HEK293 (cell line): ENCODE data around the gene CHN2.

ENCODE experiments used
- CTCF ChIA-PET: fragments of 350-600 bp; formaldehyde crosslinking; extraction: SDS; loops from one replicate; lab custom pipeline; 2021; ENCODE audit warnings: antibody characterized with exemption; lab: Yijun Ruan, JAX
- POLR2A ChIA-PET: fragments of 300-600 bp; formaldehyde crosslinking; extraction: SDS; loops from one replicate; lab custom pipeline; 2020; ENCODE audit warnings: antibody characterized with exemption, inconsistent platforms; lab: Yijun Ruan, JAX
- H3K27ac ChIP-seq: fragments of 200-500 bp; sonication (Bioruptor generic); 2 replicates; pipeline ENCODE4 v1.5.1; 2014; ENCODE audit warnings: low read depth, low read length, control low read depth, inconsistent platforms; ENCODE audit errors: extremely low read depth
- H3K36me3 ChIP-seq, 2 experiments: fragments of 200-500 bp in 1 of 2; sonication (Bioruptor generic) in 1 of 2; 1 replicate in 1 of 2; 2 replicates in 1 of 2; pipeline ENCODE4 v1.5.1; 2014 to 2017; ENCODE audit warnings: inconsistent platforms in 2 of 2, low read length in 2 of 2; ENCODE audit not compliant: control insufficient read depth in 2 of 2, insufficient read depth in 1 of 2
- H3K4me1 ChIP-seq: fragments of 200-500 bp; sonication (Bioruptor generic); 2 replicates; pipeline ENCODE4 v1.5.1; 2014; ENCODE audit warnings: mild to moderate bottlenecking, low read length, inconsistent platforms; ENCODE audit not compliant: control insufficient read depth, insufficient read depth
- H3K4me3 ChIP-seq: 2 replicates; pipeline ENCODE4 v1.5.1; 2011; ENCODE audit warnings: low read depth, mild to moderate bottlenecking, control low read depth, low read length, moderate library complexity
- H3K9me3 ChIP-seq: fragments of 200-500 bp; sonication (Bioruptor generic); 2 replicates; pipeline ENCODE4 v1.5.1; 2014; ENCODE audit warnings: low read depth, low read length, inconsistent platforms; ENCODE audit not compliant: control insufficient read depth, insufficient read depth
- BCL11B ChIP-seq: fragments of 450-650 bp; formaldehyde crosslinking; IDR thresholded peaks from 2 replicates; pipeline ENCODE4 v1.5.1; 2016; ENCODE audit warnings: low read depth, missing biosample characterization, missing genetic modification characterization
- CTCF ChIP-seq: fragments of 450-650 bp; formaldehyde crosslinking; IDR thresholded peaks from 2 replicates; pipeline ENCODE4 v1.5.1; 2016; ENCODE audit warnings: missing biosample characterization, missing genetic modification characterization
- HIC1 ChIP-seq: fragments of 450-650 bp; formaldehyde crosslinking; IDR thresholded peaks from 2 replicates; pipeline ENCODE4 v1.5.1; 2016; ENCODE audit warnings: missing biosample characterization, missing genetic modification characterization
- RBAK ChIP-seq: fragments of 450-650 bp; formaldehyde crosslinking; IDR thresholded peaks from 2 replicates; pipeline ENCODE4 v1.5.1; 2016; ENCODE audit warnings: missing biosample characterization, missing genetic modification characterization
- SP2 ChIP-seq: fragments of 450-650 bp; formaldehyde crosslinking; IDR thresholded peaks from 2 replicates; pipeline ENCODE4 v1.5.1; 2016; ENCODE audit warnings: missing biosample characterization, missing genetic modification characterization
- ZBTB17 ChIP-seq: fragments of 450-650 bp; formaldehyde crosslinking; IDR thresholded peaks from 2 replicates; pipeline ENCODE4 v1.5.1; 2016; ENCODE audit warnings: missing biosample characterization, missing genetic modification characterization
- ZBTB44 ChIP-seq: fragments of 450-650 bp; IDR thresholded peaks from 2 replicates; pipeline ENCODE4 v1.5.1; 2018; ENCODE audit warnings: missing biosample characterization, mild to moderate bottlenecking, missing genetic modification characterization
- ZBTB7A ChIP-seq: fragments of 450-650 bp; formaldehyde crosslinking; IDR thresholded peaks from 2 replicates; pipeline ENCODE4 v1.5.1; 2016; ENCODE audit warnings: low read depth, missing biosample characterization, missing genetic modification characterization
- ZFHX2 ChIP-seq: fragments of 450-650 bp; formaldehyde crosslinking; conservative IDR thresholded peaks from 2 replicates; pipeline ENCODE4 v1.5.1; 2016; ENCODE audit warnings: missing biosample characterization, missing genetic modification characterization
- ZNF138 ChIP-seq: fragments of 450-650 bp; formaldehyde crosslinking; IDR thresholded peaks from 2 replicates; pipeline ENCODE4 v1.5.1; 2016; ENCODE audit warnings: missing biosample characterization, missing genetic modification characterization, borderline replicate concordance
- ZNF146 ChIP-seq: fragments of 450-650 bp; formaldehyde crosslinking; IDR thresholded peaks from 2 replicates; pipeline ENCODE4 v1.5.1; 2016; ENCODE audit warnings: missing biosample characterization, missing genetic modification characterization
- ZNF169 ChIP-seq: fragments of 450-650 bp; formaldehyde crosslinking; IDR thresholded peaks from 2 replicates; pipeline ENCODE4 v1.5.1; 2016; ENCODE audit warnings: missing biosample characterization, missing genetic modification characterization
- ZNF175 ChIP-seq: fragments of 450-650 bp; formaldehyde crosslinking; IDR thresholded peaks from 2 replicates; pipeline ENCODE4 v1.5.1; 2016; ENCODE audit warnings: missing biosample characterization, missing genetic modification characterization
- ZNF362 ChIP-seq: fragments of 450-650 bp; formaldehyde crosslinking; IDR thresholded peaks from 2 replicates; pipeline ENCODE4 v1.5.1; 2016; ENCODE audit warnings: missing biosample characterization, missing genetic modification characterization
- ZNF426 ChIP-seq: fragments of 450-650 bp; formaldehyde crosslinking; IDR thresholded peaks from 2 replicates; pipeline ENCODE4 v1.5.1; 2017; ENCODE audit warnings: missing biosample characterization, missing genetic modification characterization, mild to moderate bottlenecking, inconsistent platforms, moderate library complexity
- ZNF433 ChIP-seq: fragments of 450-650 bp; formaldehyde crosslinking; IDR thresholded peaks from 2 replicates; pipeline ENCODE4 v1.5.1; 2016; ENCODE audit warnings: missing biosample characterization, missing genetic modification characterization, low read depth
- ZNF510 ChIP-seq: fragments of 450-650 bp; formaldehyde crosslinking; IDR thresholded peaks from 2 replicates; pipeline ENCODE4 v1.5.1; 2018; ENCODE audit warnings: mild to moderate bottlenecking, missing genetic modification characterization, missing biosample characterization; ENCODE audit not compliant: insufficient replicate concordance
- ZNF521 ChIP-seq: fragments of 450-650 bp; formaldehyde crosslinking; IDR thresholded peaks from 2 replicates; pipeline ENCODE4 v1.5.1; 2017; ENCODE audit warnings: missing biosample characterization, mild to moderate bottlenecking, missing genetic modification characterization
- ZNF529 ChIP-seq: fragments of 450-650 bp; formaldehyde crosslinking; IDR thresholded peaks from 2 replicates; pipeline ENCODE4 v1.5.1; 2017; ENCODE audit warnings: missing genetic modification characterization, missing biosample characterization; ENCODE audit not compliant: insufficient replicate concordance
- ZNF530 ChIP-seq: fragments of 450-650 bp; formaldehyde crosslinking; IDR thresholded peaks from 2 replicates; pipeline ENCODE4 v1.5.1; 2016; ENCODE audit warnings: low read depth, missing biosample characterization, missing genetic modification characterization
- ZNF558 ChIP-seq: fragments of 450-650 bp; formaldehyde crosslinking; IDR thresholded peaks from 2 replicates; pipeline ENCODE4 v1.5.1; 2016; ENCODE audit warnings: missing biosample characterization, missing genetic modification characterization
- ZNF624 ChIP-seq: fragments of 450-650 bp; formaldehyde crosslinking; IDR thresholded peaks from 2 replicates; pipeline ENCODE4 v1.5.1; 2017; ENCODE audit warnings: missing biosample characterization, missing genetic modification characterization
- ZNF664 ChIP-seq: fragments of 450-650 bp; formaldehyde crosslinking; IDR thresholded peaks from 2 replicates; pipeline ENCODE4 v1.5.1; 2016; ENCODE audit warnings: missing biosample characterization, missing genetic modification characterization
- ZNF768 ChIP-seq: fragments of 450-650 bp; formaldehyde crosslinking; IDR thresholded peaks from 2 replicates; pipeline ENCODE4 v1.5.1; 2018; ENCODE audit warnings: missing biosample characterization, mild to moderate bottlenecking, missing genetic modification characterization
- ZNF830 ChIP-seq: fragments of 450-650 bp; IDR thresholded peaks from 2 replicates; pipeline ENCODE4 v1.5.0; 2018; ENCODE audit warnings: missing biosample characterization, missing genetic modification characterization, low read depth, mild to moderate bottlenecking, moderate library complexity

Gene CHN2

GRCh38 chr7:29304756-29305155, 110.2 kb downstream of the CHN2 start:
- ChIA-PET CTCF (interaction anchor here (0.6 to 1.3 kb wide), 4 partner anchors 8 to 116 kb away, joined by 3 to 10 read pairs (median 4); no protein-coding TSS in a partner anchor), POLR2A (no interaction called here)
- Histone ChIP-seq H3K36me3 (no peaks in the 10 kb centered on the region), H3K9me3 (no peaks in the 10 kb centered on the region), H3K4me3 (no peak overlapping the region), H3K4me1 (0 out of 2 replicates have a peak, but pooled peaks cover 5% of the 10 kb centered on the region), H3K27ac (no peak overlapping the region)
- TF ChIP-seq ZNF664 (no peak), BCL11B (no peak), ZNF510 (no peak), ZBTB44 (tag by site-specific recombination) (no peak), ZNF426 (no peak)

- POLR2A ChIA-PET = no interaction called here
Measured at GRCh38 chr7:29306319-29306991, 111.9 kb downstream of the CHN2 start.

More at GRCh38 chr7:29306319-29306991, 111.9 kb downstream of the CHN2 start:
- CTCF ChIA-PET = interaction anchor here (0.7 to 1.5 kb wide), 5 partner anchors 9 to 571 kb away, joined by 3 to 5 read pairs (median 4); no protein-coding TSS in a partner anchor
- no peak for TF ChIP-seq RBAK (tag by site-specific recombination)
- TF ChIP-seq SP2 (tag by site-specific recombination) = no peak
- TF ChIP-seq ZNF362 (tag by site-specific recombination) = no peak
- TF ChIP-seq ZBTB7A (tag by site-specific recombination) = no peak
- no peak for TF ChIP-seq ZNF138 (tag by site-specific recombination)
- no peak for TF ChIP-seq CTCF
- TF ChIP-seq ZNF530 (tag by site-specific recombination) = no peak
- no peak for TF ChIP-seq ZNF624
- TF ChIP-seq HIC1 = no peak
- TF ChIP-seq ZNF175 (tag by site-specific recombination) = no peak
- no peak for TF ChIP-seq ZNF558 (tag by site-specific recombination)
- TF ChIP-seq ZNF146 (tag by site-specific recombination) = no peak
- TF ChIP-seq ZNF529 (tag by site-specific recombination) = no peak
- TF ChIP-seq ZNF768 = no peak
- no peak for TF ChIP-seq ZFHX2 (tag by site-specific recombination)
- TF ChIP-seq ZNF433 (tag by site-specific recombination) = no peak
- no peak for TF ChIP-seq ZBTB17 (tag by site-specific recombination)
- no peak for TF ChIP-seq ZNF830 (tag by site-specific recombination)
- no peak for TF ChIP-seq ZNF521 (tag by site-specific recombination)
- TF ChIP-seq ZNF169 (tag by site-specific recombination) = no peak
- Histone ChIP-seq H3K4me1 (0 out of 2 replicates have a peak, but pooled peaks cover 2% of the 10 kb centered on the region), H3K9me3 (no peaks in the 10 kb centered on the region), H3K27ac (no peak overlapping the region), H3K4me3 (no peak overlapping the region), H3K36me3 (no peaks in the 10 kb centered on the region)
